Effector memory CD4-positive, alpha-beta T cell (primary cell): ENCODE measurements around the gene MCOLN1.
A peak's percentile ranks its signal among the peaks of the same experiment; 100 is the strongest.

ENCODE experiments used
- DNase-seq, 3 donors: peaks; one replicate each; pipeline ENCODE4 v3.0.0-alpha.2; 2020
- H3K27ac ChIP-seq: 2 replicates; pipeline ENCODE4 v1.7.0; 2013; ENCODE audit warnings: mild to moderate bottlenecking, low read length, moderate library complexity; ENCODE audit not compliant: insufficient read depth, poor library complexity, severe bottlenecking
- H3K27me3 ChIP-seq: replicated peaks from 2 replicates; pipeline ENCODE4 v1.7.0; 2013; ENCODE audit warnings: mild to moderate bottlenecking, low read length; ENCODE audit not compliant: insufficient read depth, control insufficient read depth, poor library complexity, severe bottlenecking
- H3K36me3 ChIP-seq: 2 replicates; pipeline ENCODE4 v1.7.0; 2013; ENCODE audit warnings: mild to moderate bottlenecking, low read length, moderate library complexity; ENCODE audit not compliant: control insufficient read depth, insufficient read depth
- H3K4me1 ChIP-seq: 2 replicates; pipeline ENCODE4 v1.7.0; 2013; ENCODE audit warnings: low read length, mild to moderate bottlenecking; ENCODE audit not compliant: control insufficient read depth, insufficient read depth, poor library complexity, severe bottlenecking
- H3K4me3 ChIP-seq: 2 replicates; pipeline ENCODE4 v1.7.0; 2013; ENCODE audit warnings: low read length, low read depth, mild to moderate bottlenecking; ENCODE audit not compliant: insufficient read depth, poor library complexity, severe bottlenecking
- H3K9me3 ChIP-seq: 2 replicates; pipeline ENCODE4 v1.7.0; 2013; ENCODE audit warnings: mild to moderate bottlenecking, low read length, moderate library complexity; ENCODE audit not compliant: control insufficient read depth

The MCOLN1 gene

DNA sequence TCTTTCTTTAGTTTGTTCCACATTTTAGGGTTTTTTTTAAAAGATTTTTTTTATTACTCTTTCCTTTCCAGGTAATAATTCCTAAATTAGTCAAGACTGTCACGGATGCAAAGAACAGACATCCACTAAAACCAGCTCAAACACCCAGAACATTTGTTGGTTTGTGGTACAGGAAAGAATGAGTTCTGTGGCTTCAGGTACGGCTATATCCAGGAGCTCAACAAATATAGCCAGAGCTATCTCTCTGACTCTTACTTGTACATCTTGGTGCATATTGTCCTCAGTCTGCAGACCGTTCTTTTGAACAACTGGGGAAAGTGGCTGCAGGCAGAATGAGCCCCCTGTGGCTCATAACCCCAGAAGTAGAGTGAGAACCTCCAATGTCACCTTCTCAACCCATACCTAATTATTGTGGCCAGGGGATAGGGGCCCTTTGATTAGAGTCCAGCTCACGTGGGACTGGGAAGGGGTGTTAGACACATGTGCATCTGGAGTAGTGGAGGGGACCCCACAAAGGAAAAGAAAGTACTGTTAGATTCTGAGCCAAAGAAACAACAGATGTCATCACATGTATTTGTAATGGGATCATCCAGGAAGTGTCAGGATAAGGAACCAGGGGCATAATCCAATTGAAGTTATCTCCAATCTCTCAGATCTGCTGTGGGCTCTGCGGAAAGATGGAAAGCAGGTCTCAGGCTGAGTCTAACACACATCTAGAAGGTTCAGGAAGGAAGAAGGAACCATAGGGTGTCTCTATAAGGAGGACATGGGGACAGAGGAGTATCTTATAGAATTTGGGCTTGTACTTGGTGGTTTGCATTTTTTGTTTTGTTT lies 8.4 kb upstream of the MCOLN1 start:
- no peak for DNase-seq
- H3K27me3 ChIP-seq: peaks cover 3% of the 10 kb centered on the region
- no peak overlapping the region for H3K4me3 ChIP-seq

DNA sequence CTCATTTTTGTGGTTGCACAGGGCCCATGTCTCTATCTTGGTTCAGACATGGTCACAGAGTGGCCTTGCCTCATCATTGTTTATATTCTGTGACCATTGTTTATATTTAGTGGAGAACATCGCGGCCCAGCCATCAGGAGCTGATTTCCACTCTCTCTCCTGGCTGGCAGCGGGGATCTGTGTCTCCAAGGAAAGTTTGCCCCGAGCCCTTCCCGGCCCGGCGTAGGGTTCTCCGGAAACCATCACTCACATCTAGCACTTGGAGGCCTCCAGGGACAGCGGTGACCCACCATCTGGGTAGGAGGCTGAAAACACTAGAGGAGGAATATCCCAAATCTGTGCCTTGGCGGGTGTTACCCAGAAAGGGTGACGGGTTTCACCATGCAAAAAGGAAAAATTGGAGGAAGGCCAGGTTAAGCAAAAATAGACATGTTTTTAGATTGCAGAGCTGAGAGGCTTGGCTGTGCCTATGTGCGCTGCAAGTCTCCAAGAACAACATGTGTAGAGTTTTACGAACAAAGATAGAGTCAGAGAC lies 7.2 kb upstream of the MCOLN1 start:
- Histone ChIP-seq H3K4me3 (no peak overlapping the region), H3K27ac (no peak overlapping the region), H3K36me3 (no peaks in the 10 kb centered on the region), H3K4me1 (peaks cover 3% of the 10 kb centered on the region), H3K9me3 (no peaks in the 10 kb centered on the region), H3K27me3 (peaks cover 3% of the 10 kb centered on the region)
- DNase-seq: no peak

More for the DNA sequence above, 8.4 kb upstream of the MCOLN1 start:
- no peaks in the 10 kb centered on the region for H3K36me3 ChIP-seq
- peaks cover 3% of the 10 kb centered on the region for H3K4me1 ChIP-seq
- no peak overlapping the region for H3K27ac ChIP-seq
- H3K9me3 ChIP-seq: no peaks in the 10 kb centered on the region

DNA sequence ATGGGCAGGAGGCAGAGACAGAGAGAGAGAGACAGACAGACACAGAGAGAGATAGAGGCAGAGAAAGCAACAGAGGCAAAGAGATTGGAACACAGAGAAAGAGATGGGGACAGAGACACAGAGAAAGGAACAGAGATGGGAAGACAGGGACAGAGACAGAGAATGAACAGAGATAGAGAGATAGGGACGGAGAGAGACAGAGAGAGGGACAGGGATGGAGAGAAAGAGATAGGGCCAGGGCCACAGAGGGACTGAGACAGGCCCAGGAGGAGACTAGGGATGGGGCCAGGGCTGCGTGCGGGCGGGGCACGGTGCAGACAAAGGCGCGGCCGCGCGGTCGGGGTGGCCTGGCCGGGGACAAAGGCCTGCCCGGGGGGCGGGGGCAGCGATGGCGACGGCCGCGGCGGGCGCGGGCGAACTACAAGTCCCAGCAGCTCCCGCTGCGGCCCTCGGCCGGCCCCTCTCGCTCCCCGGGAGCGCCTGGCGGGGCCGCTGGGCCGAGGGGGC lies 6.7 kb upstream of the MCOLN1 start, which contains the start of gene ZNF358:
Gene ZNF358 (plus strand): TSS at position 459 of the 507 bp plus-strand sequence. CDS start 3,140 bp downstream, outside the sequence.
- no peak for DNase-seq
- peaks cover 3% of the 10 kb centered on the region for H3K4me1 ChIP-seq
- H3K9me3 ChIP-seq: no peaks in the 10 kb centered on the region
- H3K27ac ChIP-seq: no peak within 1 kb of the TSS
- H3K4me3 ChIP-seq: peak within 1 kb of the TSS; percentile 17
- peaks cover 3% of the 10 kb centered on the region for H3K27me3 ChIP-seq
- H3K36me3 ChIP-seq: no peaks in the 10 kb centered on the region

DNA sequence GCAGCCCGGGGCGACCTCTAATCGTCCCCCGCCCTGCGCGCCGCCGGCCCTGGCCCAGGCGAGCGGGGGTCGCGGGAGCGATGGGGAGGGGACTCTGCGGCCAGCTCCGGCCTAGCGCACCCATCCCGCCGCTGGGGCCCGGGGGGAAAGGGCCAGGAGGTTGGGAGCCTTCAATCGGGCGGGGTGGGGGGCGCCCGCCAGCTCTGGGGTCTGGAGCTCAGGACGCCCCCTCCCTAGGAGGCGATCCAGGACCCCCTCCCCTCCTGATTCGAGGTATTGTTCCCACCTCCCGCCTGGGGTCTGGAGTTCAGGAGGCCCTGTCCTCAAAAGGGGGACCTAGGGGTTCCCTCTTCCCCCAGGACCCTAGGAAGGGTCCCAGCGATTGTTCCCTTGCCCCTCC lies 6.1 kb upstream of the MCOLN1 start:
- H3K9me3 ChIP-seq: no peaks in the 10 kb centered on the region
- H3K4me1 ChIP-seq: peaks cover 3% of the 10 kb centered on the region
- H3K27me3 ChIP-seq: peaks cover 3% of the 10 kb centered on the region
- H3K36me3 ChIP-seq: no peaks in the 10 kb centered on the region
- no peak overlapping the region for H3K27ac ChIP-seq
- no peak for DNase-seq
- H3K4me3 ChIP-seq: peak overlapping the region; percentile 17

DNA sequence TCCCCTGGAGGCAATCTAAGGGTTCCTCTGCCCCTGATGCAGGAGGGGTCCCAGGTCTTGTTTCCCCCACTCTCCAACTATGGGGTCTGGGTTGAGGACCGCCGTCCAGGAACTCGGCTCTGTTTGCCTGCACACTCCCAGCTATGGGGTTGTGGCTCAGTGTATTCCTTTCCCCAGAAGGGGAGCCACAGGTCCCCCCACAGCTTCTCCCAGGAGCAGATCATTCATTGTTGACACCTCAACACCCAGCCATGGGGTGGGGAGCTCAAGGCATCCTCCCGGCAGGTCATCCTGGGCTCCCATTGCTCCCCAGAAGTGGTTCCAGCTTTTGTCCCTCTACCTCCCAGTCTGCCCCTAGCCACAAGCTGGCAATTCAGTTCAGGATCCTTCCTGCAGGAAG lies 5.5 kb upstream of the MCOLN1 start:
- Histone ChIP-seq H3K27me3 (peaks cover 3% of the 10 kb centered on the region), H3K27ac (no peak overlapping the region), H3K4me3 (no peak overlapping the region), H3K9me3 (no peaks in the 10 kb centered on the region), H3K4me1 (peaks cover 3% of the 10 kb centered on the region), H3K36me3 (no peaks in the 10 kb centered on the region)
- DNase-seq: no peak

DNA sequence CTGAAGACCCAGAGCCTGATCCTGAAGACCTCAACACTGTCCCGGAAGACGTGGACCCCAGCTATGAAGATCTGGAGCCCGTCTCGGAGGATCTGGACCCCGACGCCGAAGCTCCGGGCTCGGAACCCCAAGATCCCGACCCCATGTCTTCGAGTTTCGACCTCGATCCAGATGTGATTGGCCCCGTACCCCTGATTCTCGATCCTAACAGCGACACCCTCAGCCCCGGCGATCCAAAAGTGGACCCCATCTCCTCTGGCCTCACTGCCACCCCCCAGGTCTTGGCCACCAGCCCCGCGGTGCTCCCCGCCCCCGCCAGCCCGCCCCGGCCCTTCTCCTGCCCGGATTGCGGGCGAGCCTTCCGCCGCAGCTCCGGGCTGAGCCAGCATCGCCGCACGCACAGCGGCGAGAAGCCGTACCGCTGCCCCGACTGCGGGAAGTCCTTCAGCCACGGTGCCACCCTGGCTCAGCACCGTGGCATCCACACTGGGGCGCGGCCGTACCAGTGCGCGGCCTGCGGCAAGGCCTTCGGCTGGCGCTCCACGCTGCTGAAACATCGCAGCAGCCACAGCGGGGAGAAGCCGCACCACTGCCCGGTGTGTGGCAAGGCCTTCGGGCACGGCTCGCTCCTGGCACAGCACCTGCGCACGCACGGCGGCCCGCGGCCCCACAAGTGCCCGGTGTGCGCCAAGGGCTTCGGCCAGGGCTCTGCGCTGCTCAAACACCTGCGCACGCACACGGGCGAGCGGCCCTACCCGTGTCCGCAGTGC lies 2.9 kb upstream of the MCOLN1 start:
- Histone ChIP-seq H3K9me3 (no peaks in the 10 kb centered on the region), H3K4me3 (no peak overlapping the region), H3K36me3 (no peaks in the 10 kb centered on the region), H3K27me3 (peaks cover 3% of the 10 kb centered on the region), H3K27ac (no peak overlapping the region), H3K4me1 (peaks cover 11% of the 10 kb centered on the region)
- no peak for DNase-seq

DNA sequence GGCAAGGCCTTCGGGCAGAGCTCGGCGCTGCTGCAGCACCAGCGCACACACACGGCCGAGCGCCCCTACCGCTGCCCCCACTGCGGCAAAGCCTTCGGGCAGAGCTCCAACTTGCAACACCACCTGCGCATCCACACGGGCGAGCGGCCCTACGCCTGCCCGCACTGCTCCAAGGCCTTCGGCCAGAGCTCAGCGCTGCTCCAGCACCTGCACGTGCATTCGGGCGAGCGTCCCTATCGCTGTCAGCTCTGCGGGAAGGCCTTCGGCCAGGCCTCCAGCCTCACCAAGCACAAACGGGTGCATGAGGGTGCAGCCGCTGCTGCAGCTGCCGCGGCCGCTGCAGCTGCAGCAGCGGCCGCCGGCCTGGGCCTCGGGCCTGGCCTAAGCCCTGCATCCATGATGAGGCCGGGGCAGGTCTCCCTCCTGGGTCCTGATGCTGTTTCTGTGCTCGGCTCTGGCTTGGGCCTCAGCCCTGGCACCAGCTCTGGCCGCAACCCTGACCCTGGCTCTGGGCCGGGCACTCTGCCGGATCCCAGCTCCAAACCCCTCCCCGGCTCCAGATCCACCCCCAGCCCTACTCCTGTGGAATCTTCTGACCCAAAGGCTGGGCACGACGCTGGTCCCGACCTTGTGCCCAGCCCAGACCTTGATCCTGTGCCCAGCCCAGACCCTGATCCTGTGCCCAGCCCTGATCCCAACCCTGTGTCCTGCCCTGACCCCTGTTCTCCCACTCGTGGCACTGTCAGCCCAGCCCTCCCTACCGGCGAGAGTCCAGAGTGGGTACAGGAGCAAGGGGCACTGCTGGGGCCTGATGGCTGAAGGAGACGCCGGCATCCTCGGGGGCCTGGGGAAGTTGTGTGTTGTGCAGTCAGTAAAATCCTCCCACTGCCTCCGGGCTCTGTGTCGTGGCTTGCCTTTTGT lies 2.0 kb upstream of the MCOLN1 start:
- DNase-seq: no peak
- no peaks in the 10 kb centered on the region for H3K9me3 ChIP-seq
- H3K4me3 ChIP-seq: no peak overlapping the region
- no peaks in the 10 kb centered on the region for H3K36me3 ChIP-seq
- peaks cover 3% of the 10 kb centered on the region for H3K27me3 ChIP-seq
- H3K4me1 ChIP-seq: peaks cover 11% of the 10 kb centered on the region
- no peak overlapping the region for H3K27ac ChIP-seq

DNA sequence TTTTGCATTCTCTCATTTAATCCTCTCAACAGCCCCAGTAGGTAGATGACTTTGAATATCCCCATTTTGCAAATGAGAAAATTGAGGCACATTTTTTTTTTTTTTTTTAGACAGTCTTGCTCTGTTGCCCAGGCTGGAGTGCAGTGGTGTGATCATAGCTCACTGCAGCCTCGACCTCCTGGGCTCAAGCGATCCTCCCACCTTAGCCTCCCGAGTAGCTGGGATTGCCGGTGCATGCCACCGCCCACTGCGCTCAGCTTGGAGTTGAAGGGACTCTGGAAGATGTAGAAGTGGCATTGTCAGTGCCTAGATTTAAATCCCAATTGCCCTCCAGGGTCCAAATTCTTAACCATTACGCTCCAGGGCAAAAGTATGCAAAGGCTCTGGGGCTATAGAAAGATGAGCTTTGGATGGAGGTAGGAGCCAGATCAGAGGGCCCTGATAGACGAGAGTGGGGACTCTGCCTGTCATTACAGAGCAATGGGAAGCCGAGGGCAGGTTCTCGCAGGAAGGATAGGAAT lies 813 bp upstream of the MCOLN1 start:
- Histone ChIP-seq H3K27ac (no peak overlapping the region), H3K36me3 (no peaks in the 10 kb centered on the region), H3K4me3 (peak overlapping the region; percentile 68), H3K27me3 (no peaks in the 10 kb centered on the region), H3K4me1 (peaks cover 8% of the 10 kb centered on the region), H3K9me3 (no peaks in the 10 kb centered on the region)
- no peak for DNase-seq
